K562 (cell line): ENCODE data around the gene DDX20. TPM values are rescaled to one million over a fixed set of nuclear protein-coding genes. Genes with fewer than 3 reads are reported as not detected.
A peak's percentile ranks its signal among the peaks of the same experiment; 100 is the strongest.

ENCODE experiments used
- CEBPZ ChIP-seq: fragments of 150-350 bp; IDR thresholded peaks from 2 replicates; pipeline ENCODE4 v1.6.1; 2014; ENCODE audit warnings: low read depth, mild to moderate bottlenecking, low read length, borderline replicate concordance
- HBP1 ChIP-seq: fragments of 450-650 bp; formaldehyde crosslinking; IDR thresholded peaks from 2 replicates; pipeline ENCODE4 v1.4.0; 2022; ENCODE audit warnings: missing genetic modification characterization
- NCOR1 ChIP-seq: fragments of 450-650 bp; IDR thresholded peaks from 2 replicates; pipeline ENCODE4 v1.6.1; 2016; ENCODE audit warnings: mild to moderate bottlenecking, moderate library complexity
- SMAD4 ChIP-seq: fragments of 250-450 bp; sonication (Bioruptor Pico); conservative IDR thresholded peaks from 2 replicates; pipeline ENCODE4 v1.8.0; 2021; ENCODE audit warnings: inconsistent platforms, mild to moderate bottlenecking, moderate library complexity
- SRSF3 ChIP-seq: fragments of 200-400 bp; formaldehyde crosslinking; IDR thresholded peaks from 2 replicates; pipeline ENCODE4 v1.6.1; 2016; ENCODE audit warnings: mild to moderate bottlenecking, low read length, moderate library complexity; ENCODE audit not compliant: insufficient read depth
- SRSF9 ChIP-seq: fragments of 200-400 bp; formaldehyde crosslinking; IDR thresholded peaks from 2 replicates; pipeline ENCODE4 v1.6.1; 2017; ENCODE audit warnings: low read depth, low read length, borderline replicate concordance
- TBP ChIP-seq: optimal IDR thresholded peaks from 2 replicates; pipeline ENCODE3; 2011; ENCODE audit warnings: low read depth, low read length, improper control_type of control experiment
- TSHZ1 ChIP-seq: fragments of 250-450 bp; sonication (Bioruptor Pico); IDR thresholded peaks from 2 replicates; pipeline ENCODE4 v1.4.0; 2020; ENCODE audit warnings: mild to moderate bottlenecking, moderate library complexity
- ZNF146 ChIP-seq: IDR thresholded peaks from one replicate; pipeline ENCODE4 v1.6.1; 2018; ENCODE audit warnings: missing compliant biosample characterization; ENCODE audit not compliant: unreplicated experiment
- ZZZ3 ChIP-seq: fragments of 450-650 bp; IDR thresholded peaks from 2 replicates; pipeline ENCODE4 v1.6.1; 2016; ENCODE audit warnings: antibody characterized with exemption, mild to moderate bottlenecking, moderate library complexity
- polyA plus RNA-seq, 8 experiments: library from polyadenylated mRNA; depleted of rRNA in 4 of 8; stranded (reverse) in 5 of 8; unstranded in 3 of 8; fragments of >200 nt; fragmentation: Nextera tagmentation in 2 of 8; fragmentation: Illumina TruSeq in 1 of 8; extraction: Ambion mirVana in 2 of 8; extraction: Trizol in 1 of 8; gene quantifications; 2 replicates each; pipeline versions ENCODE4 v1.2.1 to v1.2.3, GENCODE V29; 2011 to 2014; ENCODE audit warnings: inconsistent platforms in 1 of 8, missing spikeins in 1 of 8
- total RNA-seq, 7 experiments: library from RNA; depleted of rRNA in 6 of 7; stranded (reverse); fragments of >200 nt in 6 of 7; fragmentation: Illumina TruSeq in 2 of 7; extraction: Trizol in 2 of 7; gene quantifications; 2 replicates each; pipeline versions ENCODE4 v1.2.1 to v1.2.3, GENCODE V29; 2011 to 2021; ENCODE audit warnings: low replicate concordance in 1 of 7
- TF ChIP-seq, protein P1 (sequence below): sonication (generic); formaldehyde crosslinking; IDR thresholded peaks from 2 replicates; pipeline ENCODE4 v1.4.0; 2020; ENCODE audit warnings: mild to moderate bottlenecking, missing genetic modification reagents
- TF ChIP-seq, protein P2 (sequence below): sonication (generic); formaldehyde crosslinking; IDR thresholded peaks from 2 replicates; pipeline ENCODE4 v1.8.0; 2022; ENCODE audit warnings: mild to moderate bottlenecking, missing genetic modification reagents

DDX20 gene
- total and polyA plus RNA-seq, 9 of the 15 experiments (the other 6 are each of a cell fraction or from before 2014, with no cell fraction given) = 8.3 to 33.4 (median 24.5) TPM

DNA sequence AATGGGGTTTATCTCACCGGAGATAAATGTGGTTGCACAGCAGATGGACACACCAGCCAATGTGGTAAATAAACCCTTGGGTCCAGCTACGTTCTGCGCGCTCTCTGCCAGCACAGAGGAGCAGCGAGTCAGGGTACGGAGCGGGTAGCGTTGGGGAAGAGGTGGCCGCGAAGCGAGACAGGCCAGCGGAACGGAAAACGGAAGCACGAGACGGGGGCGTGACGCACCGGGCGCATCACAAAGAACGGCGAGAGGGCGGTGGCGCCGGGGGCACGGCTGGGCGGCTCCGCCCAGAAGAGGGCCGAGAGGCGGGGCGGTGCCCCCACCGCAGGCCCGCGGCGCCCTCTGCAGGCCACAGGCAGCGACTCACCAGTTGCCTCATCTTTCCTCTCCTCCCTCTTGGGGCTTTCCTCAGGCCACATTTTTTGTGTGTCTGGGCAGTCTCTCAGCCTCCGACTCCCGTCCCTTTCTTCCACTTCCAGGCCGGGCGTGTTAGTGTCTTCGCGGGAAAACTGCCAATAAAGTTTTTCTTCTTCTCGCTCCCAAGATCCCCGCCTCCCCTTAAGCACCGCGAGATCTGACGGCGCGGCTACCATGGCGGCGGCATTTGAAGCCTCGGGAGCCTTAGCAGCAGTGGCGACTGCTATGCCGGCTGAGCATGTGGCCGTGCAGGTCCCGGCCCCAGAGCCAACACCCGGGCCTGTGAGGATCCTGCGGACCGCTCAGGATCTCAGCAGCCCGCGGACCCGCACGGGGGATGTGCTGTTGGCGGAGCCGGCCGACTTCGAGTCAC lies at the start of gene DDX20 (continued):
- no peak for TF ChIP-seq CEBPZ
- TF ChIP-seq SMAD4 (CRISPR knock-in tag) = peak; percentile 91
- TF ChIP-seq, protein P1, sequence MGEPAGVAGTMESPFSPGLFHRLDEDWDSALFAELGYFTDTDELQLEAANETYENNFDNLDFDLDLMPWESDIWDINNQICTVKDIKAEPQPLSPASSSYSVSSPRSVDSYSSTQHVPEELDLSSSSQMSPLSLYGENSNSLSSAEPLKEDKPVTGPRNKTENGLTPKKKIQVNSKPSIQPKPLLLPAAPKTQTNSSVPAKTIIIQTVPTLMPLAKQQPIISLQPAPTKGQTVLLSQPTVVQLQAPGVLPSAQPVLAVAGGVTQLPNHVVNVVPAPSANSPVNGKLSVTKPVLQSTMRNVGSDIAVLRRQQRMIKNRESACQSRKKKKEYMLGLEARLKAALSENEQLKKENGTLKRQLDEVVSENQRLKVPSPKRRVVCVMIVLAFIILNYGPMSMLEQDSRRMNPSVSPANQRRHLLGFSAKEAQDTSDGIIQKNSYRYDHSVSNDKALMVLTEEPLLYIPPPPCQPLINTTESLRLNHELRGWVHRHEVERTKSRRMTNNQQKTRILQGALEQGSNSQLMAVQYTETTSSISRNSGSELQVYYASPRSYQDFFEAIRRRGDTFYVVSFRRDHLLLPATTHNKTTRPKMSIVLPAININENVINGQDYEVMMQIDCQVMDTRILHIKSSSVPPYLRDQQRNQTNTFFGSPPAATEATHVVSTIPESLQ (CRISPR knock-in tag) = peak; percentile 96
- peak; percentile 41; the same call in 1 of the 2 replicates for TF ChIP-seq NCOR1
- TF ChIP-seq, protein P2, sequence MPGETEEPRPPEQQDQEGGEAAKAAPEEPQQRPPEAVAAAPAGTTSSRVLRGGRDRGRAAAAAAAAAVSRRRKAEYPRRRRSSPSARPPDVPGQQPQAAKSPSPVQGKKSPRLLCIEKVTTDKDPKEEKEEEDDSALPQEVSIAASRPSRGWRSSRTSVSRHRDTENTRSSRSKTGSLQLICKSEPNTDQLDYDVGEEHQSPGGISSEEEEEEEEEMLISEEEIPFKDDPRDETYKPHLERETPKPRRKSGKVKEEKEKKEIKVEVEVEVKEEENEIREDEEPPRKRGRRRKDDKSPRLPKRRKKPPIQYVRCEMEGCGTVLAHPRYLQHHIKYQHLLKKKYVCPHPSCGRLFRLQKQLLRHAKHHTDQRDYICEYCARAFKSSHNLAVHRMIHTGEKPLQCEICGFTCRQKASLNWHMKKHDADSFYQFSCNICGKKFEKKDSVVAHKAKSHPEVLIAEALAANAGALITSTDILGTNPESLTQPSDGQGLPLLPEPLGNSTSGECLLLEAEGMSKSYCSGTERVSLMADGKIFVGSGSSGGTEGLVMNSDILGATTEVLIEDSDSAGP (CRISPR knock-in tag) = no peak
- 0 out of 2 replicates have a peak, but pooled peaks have one; percentile 83 for TF ChIP-seq ZZZ3
- no peak for TF ChIP-seq TSHZ1 (CRISPR knock-in tag)
- no peak for TF ChIP-seq SRSF9
- TF ChIP-seq ZNF146 (CRISPR knock-in tag) = no peak
- TF ChIP-seq HBP1 (CRISPR knock-in tag) = 0 out of 2 replicates have a peak, but pooled peaks have one; percentile 17
- peak; percentile 91 for TF ChIP-seq TBP
- TF ChIP-seq SRSF3 = no peak
